Measurements from ENCODE around the gene MEGF11.

Gene MEGF11

DNA sequence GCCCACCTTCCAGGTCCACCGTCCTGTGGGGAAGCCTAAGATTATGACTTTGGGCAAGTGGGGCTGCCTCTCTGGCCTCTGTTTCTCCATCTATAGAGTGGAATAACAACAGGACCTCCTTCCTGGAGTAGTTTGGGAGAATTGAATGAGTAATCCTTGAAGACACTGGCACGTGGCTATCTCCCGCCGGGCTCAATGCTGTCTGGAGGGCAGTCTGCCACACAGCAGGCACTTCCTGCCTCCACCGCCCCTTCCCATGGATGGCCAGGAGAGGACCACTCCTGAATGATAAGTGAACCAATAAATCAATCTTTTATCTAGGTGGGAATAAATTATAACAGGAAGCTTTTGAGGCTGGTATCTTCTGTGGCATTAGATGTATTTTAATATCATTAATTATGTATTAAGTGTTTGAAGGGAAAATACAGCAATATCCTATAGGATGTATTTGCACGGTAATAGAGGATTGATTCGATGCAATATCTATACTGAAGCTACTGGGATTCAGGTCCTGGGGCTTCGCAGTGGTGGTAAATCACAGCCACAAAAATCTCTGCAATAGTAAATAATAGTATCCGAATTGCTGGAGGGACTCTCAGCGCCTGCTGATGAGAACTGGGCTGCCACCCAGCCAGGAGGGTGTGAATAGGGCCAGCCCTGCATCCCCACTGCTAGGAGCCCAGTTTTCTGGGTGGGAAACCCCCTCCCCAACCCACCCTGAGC, 15.9 kb downstream of the MEGF11 start:
- TF ChIP-seq ZNF274 (IDR thresholded peaks at IDR 0.05; ENCODE audit: low read depth, low read length) = no peak
- no peak for TF ChIP-seq SUZ12 (IDR thresholded peaks at IDR 0.05; ENCODE audit: extremely low read depth, insufficient read depth, insufficient read length)
- TF ChIP-seq YY1 (IDR thresholded peaks at IDR 0.05; ENCODE audit: insufficient read depth, insufficient read length) = no peak
- H3K9ac ChIP-seq (ENCODE audit: insufficient read length, low read depth) = no peak overlapping the region
- no peaks in the 10 kb centered on the region for H3K27me3 ChIP-seq (ENCODE audit: insufficient read depth, insufficient read length)
- no peaks in the 10 kb centered on the region for H3K36me3 ChIP-seq (ENCODE audit: insufficient read depth, insufficient read length, low read length)
- DNase-seq (ENCODE audit: low read depth, low spot score) = no peak
- H3K4me1 ChIP-seq (ENCODE audit: insufficient read depth, insufficient read length) = peaks cover 3% of the 10 kb centered on the region
- no peaks in the 10 kb centered on the region for H3K9me3 ChIP-seq (ENCODE audit: insufficient read depth, low read length)
- H3K4me3 ChIP-seq (ENCODE audit: insufficient read length, low read depth) = no peak overlapping the region

DNA sequence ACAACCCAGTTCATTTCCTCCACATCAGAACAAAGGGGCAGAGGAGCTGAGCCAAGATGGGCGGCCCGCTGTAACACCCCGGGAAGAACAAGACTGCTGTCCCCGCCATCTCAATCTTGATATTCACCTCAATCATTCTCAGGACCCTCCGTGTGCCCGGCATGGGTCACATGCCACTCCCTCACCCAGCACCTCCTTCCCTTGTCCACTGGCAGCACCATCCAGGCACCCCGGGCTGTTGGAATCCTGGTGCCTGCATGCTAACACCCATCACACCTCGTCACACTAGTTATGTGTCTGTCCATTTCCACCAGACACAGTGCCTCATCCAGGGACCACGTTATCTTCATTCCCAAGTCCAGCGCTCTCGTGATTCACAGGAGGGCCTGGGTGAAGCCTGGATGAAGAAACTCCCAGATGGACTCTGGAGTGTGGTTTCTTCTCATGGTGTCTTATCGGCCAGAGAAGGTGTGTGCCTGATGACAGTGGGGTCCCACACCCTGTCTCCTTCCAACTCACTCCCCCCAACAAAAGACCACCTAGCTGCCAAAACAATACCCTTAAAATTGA, 16.7 kb downstream of the MEGF11 start:
- Histone ChIP-seq H3K9ac (ENCODE audit: insufficient read length, low read depth) (no peak overlapping the region), H3K9me3 (ENCODE audit: insufficient read depth, low read length) (no peaks in the 10 kb centered on the region), H3K27me3 (ENCODE audit: insufficient read depth, insufficient read length) (no peaks in the 10 kb centered on the region), H3K36me3 (ENCODE audit: insufficient read depth, insufficient read length, low read length) (no peaks in the 10 kb centered on the region), H3K4me3 (ENCODE audit: insufficient read length, low read depth) (no peak overlapping the region), H3K4me1 (ENCODE audit: insufficient read depth, insufficient read length) (peaks cover 3% of the 10 kb centered on the region)
- no peak for DNase-seq (ENCODE audit: low read depth, low spot score)
- TF ChIP-seq SUZ12 (IDR thresholded peaks at IDR 0.05; ENCODE audit: extremely low read depth, insufficient read depth, insufficient read length) (no peak), ZNF274 (IDR thresholded peaks at IDR 0.05; ENCODE audit: low read depth, low read length) (no peak), YY1 (IDR thresholded peaks at IDR 0.05; ENCODE audit: insufficient read depth, insufficient read length) (no peak)

DNA sequence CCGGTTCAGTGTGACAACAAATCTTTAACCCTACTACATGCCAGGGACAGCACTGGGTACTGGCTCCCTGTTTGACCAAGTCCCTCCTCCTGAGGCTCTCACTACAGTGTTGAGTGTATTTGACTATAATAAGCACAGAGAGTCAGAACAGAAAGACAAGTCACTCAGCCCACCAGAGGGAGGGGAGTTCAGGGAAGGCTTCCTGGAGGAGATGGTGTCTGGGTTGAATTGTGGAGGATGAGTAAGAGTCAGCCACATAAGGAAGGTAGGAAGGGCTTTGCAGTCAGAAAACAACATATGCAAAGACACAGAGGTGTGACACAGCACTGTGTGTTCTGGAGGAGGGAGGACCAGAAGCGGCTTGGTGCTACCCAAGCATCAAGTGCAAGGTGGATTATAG, 17.7 kb downstream of the MEGF11 start:
- Histone ChIP-seq H3K27me3 (ENCODE audit: insufficient read depth, insufficient read length) (no peaks in the 10 kb centered on the region), H3K9me3 (ENCODE audit: insufficient read depth, low read length) (no peaks in the 10 kb centered on the region), H3K36me3 (ENCODE audit: insufficient read depth, insufficient read length, low read length) (no peaks in the 10 kb centered on the region), H3K9ac (ENCODE audit: insufficient read length, low read depth) (no peak overlapping the region), H3K4me1 (ENCODE audit: insufficient read depth, insufficient read length) (peaks cover 3% of the 10 kb centered on the region), H3K4me3 (ENCODE audit: insufficient read length, low read depth) (no peak overlapping the region)
- TF ChIP-seq YY1 (IDR thresholded peaks at IDR 0.05; ENCODE audit: insufficient read depth, insufficient read length) (no peak), SUZ12 (IDR thresholded peaks at IDR 0.05; ENCODE audit: extremely low read depth, insufficient read depth, insufficient read length) (no peak), ZNF274 (IDR thresholded peaks at IDR 0.05; ENCODE audit: low read depth, low read length) (no peak)
- no peak for DNase-seq (ENCODE audit: low read depth, low spot score)

DNA sequence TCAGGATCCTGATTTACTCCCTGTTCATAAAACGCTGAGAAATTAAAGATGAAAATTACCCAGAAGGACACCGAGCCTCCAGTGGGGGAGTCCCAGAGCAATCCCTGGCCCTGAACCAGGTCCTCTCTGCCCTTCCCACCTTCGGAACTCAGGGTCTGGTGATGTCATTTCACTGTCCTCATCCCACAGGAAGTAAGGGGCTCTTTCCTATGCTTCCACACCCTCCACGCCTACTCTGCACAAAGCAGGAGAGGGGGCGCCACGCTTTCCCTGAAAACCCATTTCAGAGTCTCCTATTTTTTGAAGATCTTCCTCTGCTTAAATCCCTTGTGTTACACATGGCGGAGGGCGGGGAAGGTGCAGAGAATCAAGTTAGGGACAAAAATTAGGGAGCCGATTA, 18.8 kb downstream of the MEGF11 start:
- DNase-seq (ENCODE audit: low read depth, low spot score) = no peak
- Histone ChIP-seq H3K9ac (ENCODE audit: insufficient read length, low read depth) (no peak overlapping the region), H3K9me3 (ENCODE audit: insufficient read depth, low read length) (no peaks in the 10 kb centered on the region), H3K4me1 (ENCODE audit: insufficient read depth, insufficient read length) (peaks cover 3% of the 10 kb centered on the region), H3K27me3 (ENCODE audit: insufficient read depth, insufficient read length) (no peaks in the 10 kb centered on the region), H3K4me3 (ENCODE audit: insufficient read length, low read depth) (no peak overlapping the region), H3K36me3 (ENCODE audit: insufficient read depth, insufficient read length, low read length) (no peaks in the 10 kb centered on the region)
- no peak for TF ChIP-seq SUZ12 (IDR thresholded peaks at IDR 0.05; ENCODE audit: extremely low read depth, insufficient read depth, insufficient read length)
- no peak for TF ChIP-seq ZNF274 (IDR thresholded peaks at IDR 0.05; ENCODE audit: low read depth, low read length)
- no peak for TF ChIP-seq YY1 (IDR thresholded peaks at IDR 0.05; ENCODE audit: insufficient read depth, insufficient read length)

DNA sequence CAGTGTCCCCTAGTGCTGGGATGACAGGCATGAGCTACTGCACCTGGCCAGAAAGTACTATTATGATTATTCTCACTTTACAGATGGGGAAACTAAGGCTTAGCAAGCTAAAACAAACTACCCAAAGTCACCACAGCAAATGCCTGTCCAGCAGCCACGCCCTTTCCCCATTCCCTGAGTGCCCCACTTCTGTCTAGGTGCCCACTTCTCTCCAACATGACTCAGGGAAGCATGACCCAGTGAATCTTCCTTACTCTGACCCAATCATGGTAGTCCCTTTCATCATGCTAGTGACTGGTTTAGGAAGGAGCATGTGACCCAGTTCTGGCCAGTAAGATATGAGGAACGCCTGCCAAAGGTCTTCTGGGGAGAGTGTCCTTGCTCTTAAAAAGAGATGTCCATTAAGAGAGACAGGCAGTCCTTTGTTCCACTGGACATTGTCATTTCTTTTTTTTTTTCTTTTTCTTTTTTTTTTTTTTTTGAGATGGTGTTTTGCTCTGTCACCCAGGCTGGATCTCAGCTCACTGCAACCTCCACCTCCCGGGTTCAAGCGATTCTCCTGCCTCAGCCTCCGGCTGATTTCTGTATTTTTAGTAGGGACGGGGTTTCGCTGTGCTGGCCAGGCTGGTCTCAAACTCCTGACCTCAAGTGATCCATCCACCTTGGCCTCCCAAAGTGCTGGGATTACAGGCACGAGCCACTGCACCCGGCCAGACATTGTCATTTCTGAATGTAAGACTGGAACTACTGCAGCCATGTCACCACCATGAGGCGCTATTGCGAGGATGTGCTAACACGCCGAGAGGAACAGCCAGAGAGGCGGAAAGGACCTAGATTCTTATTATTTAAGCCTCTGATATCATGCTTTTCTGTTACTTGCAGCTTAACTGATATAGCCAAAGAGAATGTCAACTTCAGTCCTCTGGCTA, 19.8 kb downstream of the MEGF11 start:
- no peaks in the 10 kb centered on the region for H3K36me3 ChIP-seq (ENCODE audit: insufficient read depth, insufficient read length, low read length)
- H3K4me3 ChIP-seq (ENCODE audit: insufficient read length, low read depth) = no peak overlapping the region
- no peaks in the 10 kb centered on the region for H3K9me3 ChIP-seq (ENCODE audit: insufficient read depth, low read length)
- H3K27me3 ChIP-seq (ENCODE audit: insufficient read depth, insufficient read length) = no peaks in the 10 kb centered on the region
- H3K4me1 ChIP-seq (ENCODE audit: insufficient read depth, insufficient read length) = peaks cover 3% of the 10 kb centered on the region
- no peak for TF ChIP-seq ZNF274 (IDR thresholded peaks at IDR 0.05; ENCODE audit: low read depth, low read length)
- no peak for TF ChIP-seq SUZ12 (IDR thresholded peaks at IDR 0.05; ENCODE audit: extremely low read depth, insufficient read depth, insufficient read length)
- TF ChIP-seq YY1 (IDR thresholded peaks at IDR 0.05; ENCODE audit: insufficient read depth, insufficient read length) = no peak
- no peak for DNase-seq (ENCODE audit: low read depth, low spot score)
- H3K9ac ChIP-seq (ENCODE audit: insufficient read length, low read depth) = no peak overlapping the region

DNA sequence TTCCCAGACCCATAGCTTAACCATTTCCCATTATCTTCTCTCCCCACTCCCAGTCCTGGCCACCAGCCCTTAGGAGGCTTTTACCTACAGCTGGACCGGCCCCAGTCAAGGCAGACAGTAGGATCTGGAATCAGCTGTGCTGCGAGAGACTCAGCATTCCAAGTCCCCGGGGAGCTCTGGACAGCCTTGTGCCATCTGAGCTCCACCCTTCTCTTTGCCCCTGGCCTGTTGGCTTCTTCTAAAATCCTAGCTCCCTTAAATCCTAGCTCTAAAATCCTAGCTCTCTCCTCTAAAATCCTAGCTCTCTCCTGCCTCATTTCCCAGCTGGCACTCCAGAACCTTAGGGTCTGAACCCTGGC, 21.3 kb downstream of the MEGF11 start:
- TF ChIP-seq ZNF274 (IDR thresholded peaks at IDR 0.05; ENCODE audit: low read depth, low read length) = no peak
- no peak for TF ChIP-seq YY1 (IDR thresholded peaks at IDR 0.05; ENCODE audit: insufficient read depth, insufficient read length)
- TF ChIP-seq SUZ12 (IDR thresholded peaks at IDR 0.05; ENCODE audit: extremely low read depth, insufficient read depth, insufficient read length) = no peak
- no peaks in the 10 kb centered on the region for H3K9me3 ChIP-seq (ENCODE audit: insufficient read depth, low read length)
- no peak for DNase-seq (ENCODE audit: low read depth, low spot score)
- H3K36me3 ChIP-seq (ENCODE audit: insufficient read depth, insufficient read length, low read length) = no peaks in the 10 kb centered on the region
- no peak overlapping the region for H3K4me3 ChIP-seq (ENCODE audit: insufficient read length, low read depth)
- no peak overlapping the region for H3K9ac ChIP-seq (ENCODE audit: insufficient read length, low read depth)
- H3K4me1 ChIP-seq (ENCODE audit: insufficient read depth, insufficient read length) = peaks cover 3% of the 10 kb centered on the region
- no peaks in the 10 kb centered on the region for H3K27me3 ChIP-seq (ENCODE audit: insufficient read depth, insufficient read length)
